VCaP (cell line): Measurements from ENCODE around the gene SLC4A5.

Experiments used
- H3K27ac ChIP-seq: fragments of 450-650 bp; 2 replicates; pipeline ENCODE4 v1.5.1; 2017
- CTCF ChIP-seq: fragments of 450-650 bp; conservative IDR thresholded peaks from 2 replicates; pipeline ENCODE4 v1.5.1; 2017; ENCODE audit warnings: mild to moderate bottlenecking, moderate library complexity

The SLC4A5 gene

GRCh38 chr2:74212702-74213410, 130.4 kb downstream of the SLC4A5 start:
- no peak for TF ChIP-seq CTCF

GRCh38 chr2:74206180-74206688, 137.0 kb downstream of the SLC4A5 start:
- TF ChIP-seq CTCF, result no peak
- H3K27ac ChIP-seq, result peak overlapping the region; percentile 49

More at GRCh38 chr2:74212702-74213410, 130.4 kb downstream of the SLC4A5 start:
- no peak overlapping the region for H3K27ac ChIP-seq

- no peak for TF ChIP-seq CTCF
- H3K27ac ChIP-seq, result peak overlapping the region; percentile 49
Measured at GRCh38 chr2:74205596-74205995, 137.6 kb downstream of the SLC4A5 start.

GRCh38 chr2:74205113-74205512, 138.1 kb downstream of the SLC4A5 start:
- TF ChIP-seq CTCF, result no peak
- peak overlapping the region; percentile 49 for H3K27ac ChIP-seq

GRCh38 chr2:74204436-74204835, 138.8 kb downstream of the SLC4A5 start:
- peak overlapping the region; percentile 49; the same call in 1 of the 2 replicates for H3K27ac ChIP-seq
- no peak for TF ChIP-seq CTCF

GRCh38 chr2:74201596-74201995, 141.6 kb downstream of the SLC4A5 start:
- TF ChIP-seq CTCF, result no peak
- H3K27ac ChIP-seq, result no peak overlapping the region

GRCh38 chr2:74201196-74201595, 142.0 kb downstream of the SLC4A5 start:
- no peak overlapping the region for H3K27ac ChIP-seq
- no peak for TF ChIP-seq CTCF
